ENCODE data around the gene P3H1.
"Not testable (repeated sequence)": the region's sequence is repeated elsewhere in the genome, so short reads cannot be mapped to it uniquely, and the experiment has no call there.

P3H1 gene

GRCh38 chr1:42766741-42767509, at the start of gene P3H1, which contains the start of gene C1orf50:
Gene P3H1, minus strand, starts transcription at chr1:42767028. Its CDS starts 57 bp downstream, at chr1:42766971.
Gene C1orf50, plus strand, starts transcription at chr1:42767249. Its CDS starts 63 bp downstream, at chr1:42767312.
- DNase-seq, result peak; percentile 99 to 100

- peak; percentile 26 to 31 for DNase-seq
Observed at GRCh38 chr1:42815941-42816584, 49.2 kb upstream of the P3H1 start.

- DNase-seq, result not testable (repeated sequence)
Observed at GRCh38 chr1:42814815-42815214, 48.0 kb upstream of the P3H1 start.

- DNase-seq, result no peak
Observed at GRCh38 chr1:42807056-42807668, 40.3 kb upstream of the P3H1 start.

- DNase-seq, result no peak
Observed at GRCh38 chr1:42806593-42806992, 39.8 kb upstream of the P3H1 start.

GRCh38 chr1:42806171-42806570, 39.3 kb upstream of the P3H1 start:
- DNase-seq, result no peak

- no peak for DNase-seq
Observed at GRCh38 chr1:42801832-42802473, 35.1 kb upstream of the P3H1 start.

- no peak for DNase-seq
Observed at GRCh38 chr1:42797979-42798378, 31.2 kb upstream of the P3H1 start.

- no peak for DNase-seq
Observed at GRCh38 chr1:42797414-42797813, 30.6 kb upstream of the P3H1 start.

- no peak for DNase-seq
Observed at GRCh38 chr1:42793824-42794223, 27.0 kb upstream of the P3H1 start.

GRCh38 chr1:42788021-42788420, 21.2 kb upstream of the P3H1 start:
- no peak for DNase-seq

GRCh38 chr1:42786097-42786496, 19.3 kb upstream of the P3H1 start:
- DNase-seq, result no peak

- DNase-seq, result peak; percentile 50 to 64
Observed at GRCh38 chr1:42784946-42785693, 18.3 kb upstream of the P3H1 start, which contains the start of gene TMEM269. Gene TMEM269, plus strand, starts transcription at chr1:42784991. Its CDS starts 4,903 bp downstream, at chr1:42789894.

GRCh38 chr1:42784547-42784945, 17.7 kb upstream of the P3H1 start:
- no peak for DNase-seq

GRCh38 chr1:42783092-42783491, 16.3 kb upstream of the P3H1 start:
- no peak for DNase-seq

GRCh38 chr1:42780176-42780575, 13.3 kb upstream of the P3H1 start:
- no peak for DNase-seq

GRCh38 chr1:42779725-42780124, 12.9 kb upstream of the P3H1 start:
- DNase-seq, result no peak

- peak in 1 of 2 experiments; percentile 38 for DNase-seq
Observed at GRCh38 chr1:42777852-42778251, 11.0 kb upstream of the P3H1 start.

GRCh38 chr1:42776502-42776901, 9.7 kb upstream of the P3H1 start:
- DNase-seq, result no peak

GRCh38 chr1:42774928-42775526, 8.2 kb upstream of the P3H1 start:
- DNase-seq, result no peak

GRCh38 chr1:42773420-42773819, 6.6 kb upstream of the P3H1 start:
- DNase-seq, result no peak

GRCh38 chr1:42769811-42770210, 3.0 kb upstream of the P3H1 start:
- DNase-seq, result no peak

Data from activated T-cell treated with anti-CD3 and anti-CD28 coated beads, Interleukin-2, amount 50 U/mL, for 48 hours (primary cell).